IMR-90 (cell line): ENCODE results near the gene KCNK5. TPM values are rescaled to one million over a fixed set of nuclear protein-coding genes. Genes with fewer than 3 reads are reported as not detected.

Source experiments
- ATAC-seq: fragments of 200-7000 bp; cut with Tn5 transposase; 2 replicates; pipeline ENCODE4 v1.9.1; 2020; ENCODE audit warnings: low read depth, mild to moderate bottlenecking, moderate library complexity
- BruUV-seq: library from RNA; stranded (reverse); fragments of 400-500 nt; replicated peaks from 2 replicates; lab custom pipeline; 2021; lab: Mats Ljungman, UMichigan
- CTCF ChIA-PET: fragments of 300-600 bp; formaldehyde crosslinking; extraction: SDS; loops from one replicate; lab custom pipeline; 2021; ENCODE audit warnings: antibody characterized with exemption; lab: Yijun Ruan, JAX
- POLR2A ChIA-PET: fragments of 300-600 bp; sonication (Branson Sonifier 250); formaldehyde crosslinking; loops from one replicate; lab custom pipeline; 2022; ENCODE audit warnings: antibody characterized with exemption; ENCODE audit not compliant: unreplicated experiment; lab: Charles Lee
- DNase-seq: peaks from one replicate; pipeline ENCODE4 v3.0.0; 2013
- H2AFZ ChIP-seq: replicated peaks from 2 replicates; pipeline ENCODE3; 2013; ENCODE audit warnings: low read length, mild to moderate bottlenecking; ENCODE audit not compliant: poor library complexity
- H2AK5ac ChIP-seq: 2 replicates; pipeline ENCODE4 v1.6.1; 2013; ENCODE audit warnings: low read depth, low read length, inconsistent platforms
- H2AK9ac ChIP-seq: replicated peaks from 2 replicates; pipeline ENCODE3; 2013; ENCODE audit warnings: mild to moderate bottlenecking, low read depth, low read length, moderate library complexity; ENCODE audit not compliant: poor library complexity
- H2BK120ac ChIP-seq: 2 replicates; pipeline ENCODE4 v1.6.1; 2013; ENCODE audit warnings: low read depth, low read length, inconsistent platforms
- H2BK15ac ChIP-seq: 3 replicates; pipeline ENCODE4 v1.6.1; 2013; ENCODE audit warnings: low read depth, low read length, inconsistent platforms
- H2BK20ac ChIP-seq: 2 replicates; pipeline ENCODE4 v1.6.1; 2013; ENCODE audit warnings: low read depth, mild to moderate bottlenecking, inconsistent platforms, low read length, moderate library complexity
- H2BK5ac ChIP-seq: 2 replicates; pipeline ENCODE4 v1.6.1; 2013; ENCODE audit warnings: mild to moderate bottlenecking, low read depth, low read length, inconsistent platforms; ENCODE audit not compliant: poor library complexity, severe bottlenecking
- H3K14ac ChIP-seq: replicated peaks from 2 replicates; pipeline ENCODE4 v1.6.1; 2013; ENCODE audit warnings: low read depth, low read length, inconsistent platforms
- H3K18ac ChIP-seq: 2 replicates; pipeline ENCODE4 v1.6.1; 2013; ENCODE audit warnings: low read depth, low read length, control low read depth
- H3K23ac ChIP-seq: 2 replicates; pipeline ENCODE4 v1.6.1; 2013; ENCODE audit warnings: low read depth, low read length, inconsistent platforms
- H3K27ac ChIP-seq: 2 replicates; pipeline ENCODE4 v1.5.1; 2013; ENCODE audit warnings: mild to moderate bottlenecking, control low read depth, low read length; ENCODE audit not compliant: insufficient read depth
- H3K27me3 ChIP-seq: 2 replicates; pipeline ENCODE4 v1.6.1; 2013; ENCODE audit warnings: low read length; ENCODE audit not compliant: control insufficient read depth, insufficient read depth
- H3K36me3 ChIP-seq: 2 replicates; pipeline ENCODE4 v1.6.1; 2013; ENCODE audit warnings: low read length, mixed read lengths; ENCODE audit not compliant: control insufficient read depth, insufficient read depth
- H3K4ac ChIP-seq: 2 replicates; pipeline ENCODE4 v1.6.1; 2013; ENCODE audit warnings: low read depth, low read length, inconsistent platforms
- H3K4me1 ChIP-seq: 2 replicates; pipeline ENCODE4 v1.6.1; 2013; ENCODE audit warnings: low read length, mixed read lengths; ENCODE audit not compliant: control insufficient read depth, insufficient read depth
- H3K4me2 ChIP-seq: 2 replicates; pipeline ENCODE4 v1.6.1; 2013; ENCODE audit warnings: low read depth, mild to moderate bottlenecking, control low read depth, low read length, moderate library complexity
- H3K4me3 ChIP-seq: 2 replicates; pipeline ENCODE4 v1.5.1; 2013; ENCODE audit warnings: low read depth, mild to moderate bottlenecking, control low read depth, low read length, moderate library complexity; ENCODE audit not compliant: insufficient read depth
- H3K56ac ChIP-seq: 2 replicates; pipeline ENCODE4 v1.6.1; 2013; ENCODE audit warnings: low read length, inconsistent platforms; ENCODE audit not compliant: insufficient read depth; ENCODE audit errors: extremely low read depth
- H3K79me1 ChIP-seq, 2 experiments: 2 replicates each; pipeline ENCODE4 v1.6.1; 2013; ENCODE audit warnings: low read length in 2 of 2, inconsistent platforms in 1 of 2, low read depth in 1 of 2
- H3K9ac ChIP-seq: 2 replicates; pipeline ENCODE4 v1.6.1; 2013; ENCODE audit warnings: low read depth, low read length, control low read depth
- H3K9me1 ChIP-seq: 2 replicates; pipeline ENCODE4 v1.6.1; 2013; ENCODE audit warnings: low read length, inconsistent platforms; ENCODE audit not compliant: insufficient read depth
- H3K9me3 ChIP-seq: 2 replicates; pipeline ENCODE4 v1.6.1; 2013; ENCODE audit warnings: low read length; ENCODE audit not compliant: control insufficient read depth, insufficient read depth
- H4K20me1 ChIP-seq: 2 replicates; pipeline ENCODE4 v1.6.1; 2013; ENCODE audit warnings: low read length, inconsistent platforms; ENCODE audit not compliant: insufficient read depth
- H4K5ac ChIP-seq: 2 replicates; pipeline ENCODE4 v1.6.1; 2013; ENCODE audit warnings: mild to moderate bottlenecking, low read depth, low read length, control low read depth
- H4K8ac ChIP-seq, 2 experiments: 2 replicates each; pipeline ENCODE4 v1.6.1; 2013; ENCODE audit warnings: low read depth in 2 of 2, low read length in 2 of 2, control low read depth in 1 of 2, inconsistent platforms in 1 of 2
- H4K91ac ChIP-seq: 2 replicates; pipeline ENCODE4 v1.6.1; 2013; ENCODE audit warnings: low read depth, low read length, inconsistent platforms; ENCODE audit not compliant: insufficient read depth
- MAZ ChIP-seq: IDR thresholded peaks from 2 replicates; pipeline ENCODE4 v1.6.1; 2012; ENCODE audit warnings: low read depth, mild to moderate bottlenecking, low read length, improper control_type of control experiment, moderate library complexity, borderline replicate concordance
- NFE2L2 ChIP-seq: fragments of 150-350 bp; IDR thresholded peaks from 2 replicates; pipeline ENCODE4 v1.6.1; 2016; ENCODE audit warnings: low read depth, mild to moderate bottlenecking, low read length
- WGBS, 2 experiments: methylation state at CpG; one replicate each; pipeline versions ENCODE4 v1.1.5 to v1.1.7; 2013; ENCODE audit warnings: missing lambda C conversion rate in 2 of 2; ENCODE audit not compliant: insufficient read length in 1 of 2; ENCODE audit errors: extremely low coverage in 2 of 2; 5-methylcytosine and 5-hydroxymethylcytosine counted together
- dilution Hi-C: fragments of 300-500 bp; cut with HindIII; formaldehyde crosslinking; loops from one replicate; pipeline ENCODE4 v1.14.3; 2018; ENCODE audit warnings: low sequenced_read_pairs; ENCODE audit not compliant: unreplicated experiment
- in situ Hi-C: fragments of 300-500 bp; cut with MboI; formaldehyde crosslinking; loops from 3 replicates; pipeline ENCODE4 v1.14.3; 2019; ENCODE audit warnings: low sequenced_read_pairs, inconsistent platforms, mixed read lengths
- intact Hi-C: fragments of 100-400 bp; cut with micrococcal nuclease; formaldehyde crosslinking; loops from 2 replicates; pipeline ENCODE4 v1.10.0; 2022
- polyA plus RNA-seq, 3 experiments: library from polyadenylated mRNA; depleted of rRNA; stranded (reverse); fragments of >200 nt; gene quantifications; 2 replicates each; pipeline ENCODE4 v1.2.3, GENCODE V29; 2012; ENCODE audit warnings: low replicate concordance in 1 of 3
- total RNA-seq: library from RNA; depleted of rRNA; stranded (reverse); fragments of >200 nt; gene quantifications from 2 replicates; pipeline ENCODE4 v1.2.3, GENCODE V29; 2012

Gene KCNK5
- total and polyA plus RNA-seq, 2 of the 4 experiments (the other 2 are of a cell fraction), result not detected

GRCh38 chr6:39209911-39210310, 19.4 kb downstream of the KCNK5 start:
- CTCF ChIA-PET, result no interaction called here
- dilution Hi-C loops, result no loop called here

More at GRCh38 chr6:39209911-39210310, 19.4 kb downstream of the KCNK5 start:
- Histone ChIP-seq H3K4ac (no peak overlapping the region), H4K20me1 (no peaks in the 10 kb centered on the region), H3K14ac (no peak overlapping the region), H2AFZ (no peak overlapping the region), H2BK20ac (no peak overlapping the region), H3K4me2 (no peak overlapping the region), H3K9me1 (no peaks in the 10 kb centered on the region), H3K36me3 (no peaks in the 10 kb centered on the region), H4K91ac (no peak overlapping the region), H4K5ac (no peak overlapping the region), H2BK120ac (no peak overlapping the region), H4K8ac (no peak overlapping the region), H3K79me1 (no peaks in the 10 kb centered on the region), H3K18ac (no peak overlapping the region), H3K4me1 (no peaks in the 10 kb centered on the region), H3K9ac (no peak overlapping the region), H3K27me3 (no peaks in the 10 kb centered on the region; the same call in 1 of the 2 replicates), H3K9me3 (no peaks in the 10 kb centered on the region), H3K4me3 (no peak overlapping the region), H3K27ac (no peak overlapping the region), H2AK9ac (no peak overlapping the region), H2BK5ac (no peak overlapping the region), H3K23ac (no peak overlapping the region), H3K56ac (no peak overlapping the region), H2AK5ac (no peak overlapping the region), H2BK15ac (no peak overlapping the region)
- intact Hi-C loops, result no loop called here
- POLR2A ChIA-PET, result no interaction called here
- 20% methylated on average over 1 of the region's 6 CpGs; no CpG with 5 or more reads in 1 of the 2 experiments for WGBS, 2 experiments
- no peak for DNase-seq
- BruUV-seq, result no TSS peak
- ATAC-seq, result no peak
- TF ChIP-seq NFE2L2, result no peak
- TF ChIP-seq MAZ, result no peak
- in situ Hi-C loops, result no loop called here
